SKM-1 (cell line): ENCODE results near the gene GANAB.
"Not testable (repeated sequence)": the region's sequence is repeated elsewhere in the genome, so short reads cannot be mapped to it uniquely, and the experiment has no call there.

Experiments
- DNase-seq: peaks from one replicate; lab custom pipeline; 2025; ENCODE audit not compliant: unreplicated experiment; lab: John Stamatoyannopoulos, UW

GANAB gene

DNA sequence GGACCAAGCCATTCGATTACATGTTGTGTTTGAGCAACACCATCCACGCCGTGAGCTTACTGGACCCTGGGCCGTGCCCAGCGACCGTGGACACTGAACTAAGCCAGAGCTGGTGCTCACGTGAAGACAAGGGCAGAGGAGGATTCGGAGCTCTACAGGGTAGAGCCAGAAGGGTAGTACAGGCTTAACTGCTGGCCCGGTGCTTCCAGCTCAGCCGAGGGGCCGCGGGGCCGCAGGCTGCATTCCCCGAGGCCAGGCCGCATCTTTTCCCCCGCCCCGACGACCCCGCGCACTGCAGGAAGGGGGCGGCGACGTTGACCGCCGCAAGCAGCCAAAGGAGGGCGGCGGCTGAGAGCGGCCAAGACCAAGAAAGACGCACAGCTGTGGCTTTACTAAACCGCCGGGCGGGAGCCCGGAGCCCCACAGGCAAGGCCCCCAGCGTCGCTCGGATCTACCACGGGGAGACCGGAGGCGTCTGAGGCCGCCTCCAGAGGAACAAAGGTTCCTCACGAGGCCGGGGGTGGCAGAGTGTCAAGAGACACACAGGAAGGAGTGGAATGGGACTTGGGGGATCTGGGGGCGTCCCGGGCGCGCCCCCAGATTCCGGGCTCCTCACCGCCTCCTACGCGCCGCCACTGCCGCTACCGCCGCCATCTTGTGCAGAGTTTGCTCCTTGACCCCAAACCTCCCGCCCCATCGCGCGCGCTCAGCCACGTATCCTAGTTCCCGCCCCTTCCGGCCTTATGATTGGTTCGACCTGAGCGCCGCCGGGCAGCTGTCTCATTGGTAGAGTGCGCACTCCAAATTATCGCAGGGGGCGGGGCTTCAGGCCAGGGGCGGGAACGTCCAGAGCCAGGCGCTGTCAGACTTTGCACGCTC is at the start of gene GANAB:
GANAB (minus strand) TSS at position 668 of the 879 bp plus-strand sequence; CDS start at position 654, 14 bp downstream.
- DNase-seq = peak; percentile 95

DNA sequence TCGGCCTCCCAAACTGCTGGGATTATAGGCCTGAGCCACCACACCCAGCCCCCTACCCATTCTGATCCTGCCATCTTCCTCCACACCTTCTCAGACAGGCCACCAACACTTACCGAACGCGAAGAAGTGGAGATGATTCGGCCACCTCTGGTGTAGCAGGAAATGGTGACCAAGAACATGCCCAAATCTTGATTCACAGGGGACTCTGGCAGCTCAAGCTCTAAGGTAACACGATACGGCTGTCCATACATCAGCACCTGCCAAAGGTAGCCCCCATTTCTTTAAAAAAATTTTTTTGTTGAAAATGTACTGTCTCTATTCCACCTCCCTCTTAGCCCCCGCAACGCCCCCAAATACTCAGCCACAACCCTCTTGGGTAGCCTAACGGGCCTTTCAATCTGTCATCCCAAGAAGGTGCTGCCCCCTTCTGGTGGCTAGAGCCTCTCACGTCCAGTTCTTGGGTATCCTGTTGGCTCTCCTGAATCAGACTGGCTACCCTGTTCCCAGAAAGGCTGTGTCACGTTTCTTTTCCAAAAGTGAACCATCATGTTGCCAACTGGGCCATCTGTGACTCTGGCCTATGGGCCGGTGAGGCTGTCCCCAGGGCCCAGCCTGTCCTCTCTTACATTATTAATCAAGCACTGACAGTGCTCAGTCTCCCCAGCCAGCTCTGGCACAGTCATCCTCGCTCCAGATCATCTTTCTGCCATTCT is 48.2 kb upstream of the GANAB start:
- DNase-seq = peak; percentile 63

- not testable (repeated sequence) for DNase-seq
Observed at GRCh38 chr11:62693624-62694023, 47.2 kb upstream of the GANAB start.

DNA sequence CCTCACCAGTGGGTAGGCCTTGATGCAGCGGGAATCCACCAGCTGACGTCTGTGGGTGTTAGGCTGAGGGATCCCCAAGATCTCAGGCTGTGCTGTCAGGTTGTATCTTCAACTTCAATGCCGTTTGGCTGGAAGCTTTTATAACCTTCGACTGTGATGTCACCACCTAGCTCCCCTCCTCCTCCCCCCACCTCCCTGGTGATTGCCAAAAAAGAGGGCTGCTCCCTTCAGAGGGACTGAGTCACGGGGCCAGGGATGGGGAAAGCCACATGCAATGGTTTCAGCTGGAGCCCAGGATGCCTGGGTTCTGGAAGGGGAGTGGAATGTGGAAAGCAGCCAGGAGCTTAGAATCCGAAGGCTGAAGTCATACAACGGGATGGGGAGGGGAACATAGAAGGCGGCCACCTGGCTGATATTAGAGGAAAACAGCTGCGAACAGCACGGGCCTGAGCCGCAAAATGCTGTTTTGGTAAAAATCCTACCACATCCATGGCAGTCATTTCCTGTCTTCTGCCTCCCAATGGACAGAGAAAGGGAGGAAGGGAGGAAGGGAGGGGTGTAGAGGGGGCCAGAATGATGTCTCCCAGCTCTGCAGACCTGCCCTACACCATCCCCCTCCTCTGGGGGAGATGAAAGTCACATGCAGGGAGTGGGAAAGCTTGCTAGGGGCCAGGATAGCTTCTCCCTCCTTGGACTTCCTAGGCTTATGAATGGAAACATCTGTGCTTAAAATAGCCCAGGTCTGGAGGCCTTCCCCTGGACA is 43.2 kb upstream of the GANAB start, which contains the start of gene LRRN4CL:
LRRN4CL (minus strand) TSS at position 110 of the 763 bp plus-strand sequence. CDS start 1,022 bp downstream, outside the sequence.
- no peak for DNase-seq

DNA sequence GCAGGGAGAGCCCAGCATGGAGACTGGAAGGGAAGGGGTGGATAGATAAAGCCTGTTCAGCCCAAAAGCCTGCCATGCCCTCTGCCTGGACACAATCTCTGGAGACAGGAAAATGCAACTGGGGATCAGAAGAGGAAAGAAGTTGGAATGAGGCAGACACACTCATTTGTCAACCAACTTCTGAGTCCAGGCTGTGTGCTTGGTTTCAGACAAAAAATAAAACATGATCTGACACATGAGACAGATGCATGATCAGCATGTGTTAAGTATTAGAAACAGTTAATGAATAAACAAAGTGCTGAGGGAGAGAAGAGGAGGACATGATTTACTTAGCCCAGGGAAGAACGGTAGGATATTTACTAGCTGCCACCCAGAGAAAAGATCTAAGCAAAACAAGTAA is 42.1 kb upstream of the GANAB start:
- no peak for DNase-seq

- DNase-seq = no peak
Observed at GRCh38 chr11:62687508-62688396, 41.3 kb upstream of the GANAB start.

- no peak for DNase-seq
Observed at GRCh38 chr11:62682518-62682917, 36.1 kb upstream of the GANAB start.

DNA sequence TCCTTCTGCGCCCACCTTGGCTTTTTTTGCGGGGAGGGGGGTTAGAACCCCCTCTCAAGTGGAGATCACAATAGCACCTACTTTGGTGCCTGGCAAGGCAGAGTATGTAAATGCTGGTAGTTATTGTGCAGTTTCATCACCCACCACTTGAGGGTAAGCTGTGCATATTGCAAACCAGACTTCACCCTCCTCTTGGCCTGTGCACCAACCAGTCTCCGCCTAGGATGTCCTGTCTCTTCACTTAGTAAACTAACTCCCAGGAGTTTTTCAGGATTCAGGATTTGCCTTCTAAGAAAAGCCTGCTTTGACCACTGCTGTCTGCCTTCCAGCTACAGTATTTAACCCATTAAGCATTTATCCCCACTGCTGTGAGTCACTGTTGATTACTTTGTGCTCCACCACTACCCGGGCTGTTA is 34.4 kb upstream of the GANAB start:
- DNase-seq = peak; percentile 65

- DNase-seq = peak; percentile 82
Observed at GRCh38 chr11:62678770-62679696, 32.6 kb upstream of the GANAB start, which contains the start of gene UBXN1. Gene UBXN1, minus strand, starts transcription at chr11:62679073. Its CDS starts 150 bp downstream, at chr11:62678923.

- DNase-seq = no peak
Observed at GRCh38 chr11:62678433-62678769, 32.0 kb upstream of the GANAB start.

DNA sequence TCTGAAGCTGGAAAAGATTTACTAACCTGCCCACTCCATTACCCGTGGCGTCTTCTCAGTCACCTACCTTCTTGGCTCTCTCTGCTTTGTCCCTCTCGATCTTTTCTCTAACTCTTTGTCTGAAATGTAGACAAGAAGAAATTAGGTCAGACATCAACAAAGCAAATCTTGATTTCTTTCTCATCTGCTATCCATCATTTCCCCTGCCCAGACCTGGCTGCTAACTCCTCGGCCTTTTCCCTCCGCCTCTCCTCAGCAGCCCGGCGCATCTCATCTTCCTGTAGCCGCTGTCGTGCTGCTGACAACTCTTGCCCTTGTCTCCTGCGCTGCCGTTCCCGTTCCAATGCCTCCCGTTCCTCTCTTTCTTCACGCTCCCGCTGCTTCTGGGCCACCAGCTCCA is 31.3 kb upstream of the GANAB start:
- DNase-seq = no peak

DNA sequence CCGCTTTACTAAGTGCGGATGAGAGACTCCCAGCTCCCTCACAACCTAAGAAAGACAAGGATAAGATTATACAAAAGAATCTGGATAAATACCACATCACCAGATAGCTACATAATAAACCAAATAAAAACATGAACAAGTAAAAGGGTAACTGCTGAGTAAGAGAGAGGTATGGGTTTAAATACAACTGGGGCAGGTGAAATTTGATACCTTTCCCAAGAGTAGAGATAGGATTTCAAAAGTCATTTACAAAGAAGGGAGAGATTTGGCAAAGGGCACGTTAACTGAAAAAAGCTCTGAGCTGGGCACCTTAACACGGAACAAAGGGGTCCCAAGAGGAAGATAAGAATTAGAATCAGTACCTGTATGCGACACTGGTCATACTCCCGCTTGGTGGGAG is 30.7 kb upstream of the GANAB start:
- DNase-seq = no peak

DNA sequence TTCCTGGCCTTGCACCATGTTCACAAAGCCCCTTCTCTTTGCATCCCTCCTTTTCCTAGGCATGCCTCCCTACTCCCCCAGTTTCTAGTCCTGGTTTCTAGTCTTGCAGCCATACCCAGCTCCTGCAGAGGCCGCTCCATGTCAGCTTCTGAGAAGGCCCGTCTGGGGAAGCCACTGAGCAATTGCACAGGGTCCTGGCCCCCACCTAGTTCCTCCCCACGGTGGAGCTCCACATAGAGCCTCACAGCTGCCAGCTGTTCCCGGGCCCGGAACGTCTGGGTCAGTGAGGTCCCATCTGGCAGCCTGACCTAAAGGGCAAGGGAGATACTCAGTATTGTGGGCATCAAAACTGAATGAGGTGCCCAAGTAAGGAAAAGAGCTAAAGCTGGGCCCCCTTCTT is 30.3 kb upstream of the GANAB start:
- no peak for DNase-seq

DNA sequence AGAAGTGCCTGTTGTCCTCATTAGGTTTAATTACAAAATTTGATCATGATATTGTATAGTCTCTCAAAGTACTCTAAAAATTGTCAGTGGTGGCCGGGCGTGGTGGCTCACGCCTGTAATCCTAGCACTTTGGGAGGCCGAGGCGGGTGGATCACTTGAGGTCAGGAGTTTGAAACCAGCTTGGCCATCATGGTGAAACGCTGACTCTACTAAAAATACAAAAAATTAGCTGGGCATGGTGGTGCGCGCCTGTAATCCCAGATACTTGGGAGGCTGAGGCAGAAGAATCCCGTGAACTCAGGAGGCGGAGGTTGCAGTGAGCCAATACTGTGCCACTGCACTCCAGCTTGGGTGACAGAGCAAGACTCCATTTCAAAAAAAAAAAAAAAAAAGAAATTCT is 29.0 kb upstream of the GANAB start:
- DNase-seq = not testable (repeated sequence)

- no peak for DNase-seq
Observed at GRCh38 chr11:62673196-62673525, 26.7 kb upstream of the GANAB start.

- peak; percentile 67 for DNase-seq
Observed at GRCh38 chr11:62671608-62672389, 25.4 kb upstream of the GANAB start, which contains the start of the genes LBHD1 and UQCC3. Gene LBHD1, minus strand, starts transcription at chr11:62672267. Its CDS starts 2,236 bp downstream, at chr11:62670031. Gene UQCC3, plus strand, starts transcription at chr11:62671673. Its CDS starts 73 bp downstream, at chr11:62671746.

- DNase-seq = no peak
Observed at GRCh38 chr11:62671236-62671607, 24.8 kb upstream of the GANAB start.

DNA sequence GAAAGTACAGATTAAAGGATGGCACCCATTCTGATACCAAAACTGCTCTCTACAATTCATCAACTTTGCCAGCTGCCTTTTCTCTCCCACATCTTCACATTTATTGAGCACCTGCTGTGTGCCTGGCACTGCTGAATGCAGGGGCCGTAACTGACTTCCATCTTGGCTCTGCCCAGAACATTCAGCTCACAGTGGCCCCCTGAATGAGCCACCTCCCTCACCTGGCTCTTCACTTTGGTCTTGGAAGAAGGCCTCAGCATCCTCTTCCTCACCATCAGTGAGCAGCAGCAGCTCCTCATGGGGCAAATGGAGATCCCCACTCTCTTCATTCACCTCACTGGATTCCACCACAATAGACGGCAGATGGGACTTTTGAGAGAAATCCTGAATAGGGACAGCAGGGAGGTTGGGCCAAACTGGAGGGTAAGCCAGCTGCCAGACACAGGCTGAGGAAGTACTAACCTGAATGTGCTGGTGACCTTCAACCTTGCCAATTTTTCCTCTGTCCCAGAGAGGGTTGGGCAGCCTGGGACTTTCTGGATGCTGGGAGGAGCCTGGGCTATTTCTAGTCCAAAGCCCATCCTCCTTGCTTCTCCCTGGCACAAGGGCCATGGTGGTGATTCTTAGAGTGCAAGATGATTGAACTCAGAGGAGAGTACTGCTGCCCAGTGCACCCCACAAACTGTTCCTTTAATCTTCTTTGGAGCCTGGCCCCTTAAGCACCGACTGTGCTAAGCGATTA is 23.2 kb upstream of the GANAB start:
- no peak for DNase-seq
